Measurements from ENCODE around the gene ALDH18A1.
A peak's percentile ranks its signal among the peaks of the same experiment; 100 is the strongest.
"Not testable (repeated sequence)": the region's sequence is repeated elsewhere in the genome, so short reads cannot be mapped to it uniquely, and the experiment has no call there.

The ALDH18A1 gene

GRCh38 chr10:95656291-95657164 lies at the start of gene ALDH18A1:
Gene ALDH18A1 (minus strand): TSS chr10:95656711. CDS start chr10:95653377, 3,334 bp downstream.
- DNase-seq, result peak; percentile 98

DNA sequence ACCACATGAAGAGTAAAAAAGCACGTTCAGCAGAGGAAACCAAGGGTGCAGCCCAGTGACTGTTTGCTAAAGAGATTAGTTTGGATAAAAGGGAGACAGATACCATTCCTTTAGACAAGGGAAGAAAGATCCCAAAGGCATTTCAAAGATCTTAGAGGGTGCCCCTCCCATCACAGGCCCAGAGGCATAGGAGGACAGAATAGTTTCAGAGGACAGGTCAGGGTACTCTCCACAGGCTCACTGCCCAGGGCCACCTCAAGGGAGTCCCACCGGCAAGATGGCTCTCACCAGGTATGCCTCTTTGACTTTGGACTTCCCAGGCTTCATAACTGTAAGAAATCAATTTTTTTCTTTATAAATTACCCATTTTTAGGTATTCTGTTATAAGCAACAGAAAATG lies 41.9 kb upstream of the ALDH18A1 start:
- no peak for DNase-seq

GRCh38 chr10:95697429-95697828 lies 40.9 kb upstream of the ALDH18A1 start:
- no peak for DNase-seq

DNA sequence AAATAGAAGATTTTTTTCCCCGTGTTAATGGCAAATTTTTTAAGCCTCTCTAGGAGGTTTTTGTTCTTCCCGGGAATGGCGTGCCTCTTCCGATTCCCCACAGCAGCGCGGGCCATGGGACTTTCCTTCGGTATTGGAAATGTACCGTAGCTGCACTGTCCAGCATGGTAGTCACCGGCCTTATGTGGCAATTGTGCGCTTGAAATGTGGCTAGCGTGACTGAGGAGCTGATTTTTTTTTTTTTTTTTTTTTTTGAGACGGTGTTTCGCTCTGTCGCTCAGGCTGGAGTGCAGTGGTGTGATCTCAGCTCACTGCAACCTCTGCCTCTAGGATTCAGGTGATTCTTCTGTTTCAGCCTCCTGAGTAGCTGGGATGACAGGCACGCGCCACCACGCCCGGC lies 38.2 kb upstream of the ALDH18A1 start:
- no peak for DNase-seq

DNA sequence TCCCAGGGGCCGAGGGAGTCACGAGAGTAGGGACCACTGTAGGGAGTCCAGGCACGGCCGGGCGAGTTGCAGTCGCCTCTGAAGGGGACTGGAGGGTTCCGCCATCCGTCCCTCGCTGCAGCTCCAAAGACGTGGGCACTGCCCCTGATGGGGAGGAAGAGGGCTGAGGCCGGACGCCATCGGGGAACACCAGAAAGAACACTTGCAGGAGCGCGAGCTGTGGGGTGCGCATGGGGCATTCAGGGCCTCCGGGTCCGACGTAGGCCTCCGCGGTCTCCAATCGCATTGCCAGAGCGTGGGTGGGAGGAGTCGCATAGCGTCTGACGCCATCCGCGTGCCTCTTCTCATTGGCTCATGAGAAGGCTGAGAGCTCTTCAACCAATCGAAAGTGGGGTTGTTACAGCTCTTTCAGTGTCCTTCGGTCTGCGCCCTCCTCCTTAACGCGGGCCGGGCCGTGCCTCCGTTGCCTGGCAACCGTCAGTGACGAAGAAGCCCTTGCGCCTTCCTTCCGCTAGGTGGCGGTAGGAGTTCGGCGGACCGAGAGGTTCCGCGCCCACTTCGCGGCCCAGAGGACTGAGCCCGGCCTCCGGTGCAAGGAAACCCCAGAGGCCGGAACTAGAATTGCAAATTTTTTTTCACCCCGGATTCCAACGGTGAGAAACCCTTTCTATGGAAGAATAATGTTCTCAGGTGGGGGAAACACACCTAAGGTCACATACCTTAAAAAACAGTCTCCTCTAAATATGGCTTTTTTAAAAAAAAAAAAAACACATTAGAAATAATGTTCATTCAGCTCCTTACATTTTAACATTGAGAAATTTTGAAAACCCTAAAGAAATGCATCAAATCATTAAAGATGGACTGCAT lies 37.4 kb upstream of the ALDH18A1 start, which contains the start of gene TCTN3:
TSS of gene TCTN3 (minus strand) at position 260 of the 867 bp plus-strand sequence. CDS start at position 232, 28 bp downstream.
- DNase-seq, result peak; percentile 98

GRCh38 chr10:95693071-95693667 lies 36.7 kb upstream of the ALDH18A1 start:
- no peak for DNase-seq

GRCh38 chr10:95691281-95691680 lies 34.8 kb upstream of the ALDH18A1 start:
- DNase-seq, result no peak

- DNase-seq, result no peak
Observed at GRCh38 chr10:95688648-95689047, 32.1 kb upstream of the ALDH18A1 start.

DNA sequence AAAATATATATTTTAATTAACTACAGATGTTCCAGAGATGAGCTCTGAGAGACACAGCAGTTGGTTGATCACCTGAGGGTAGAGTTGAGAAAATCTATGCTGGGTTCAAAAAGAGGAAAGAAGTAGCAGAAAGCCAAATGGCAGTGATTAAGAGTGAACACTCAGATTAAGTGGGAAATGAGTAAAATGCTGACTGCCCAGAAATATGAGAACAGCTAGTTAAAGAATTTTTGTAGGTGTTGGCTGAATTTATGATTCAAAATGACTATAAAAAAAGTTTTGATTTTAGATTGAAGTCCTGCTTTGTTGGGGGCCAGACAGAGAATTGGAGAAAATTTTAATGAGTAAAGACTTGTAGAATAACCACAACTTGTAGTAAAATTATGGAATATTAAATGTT lies 27.5 kb upstream of the ALDH18A1 start:
- DNase-seq, result no peak

GRCh38 chr10:95675403-95676116 lies 19.0 kb upstream of the ALDH18A1 start:
- no peak for DNase-seq

DNA sequence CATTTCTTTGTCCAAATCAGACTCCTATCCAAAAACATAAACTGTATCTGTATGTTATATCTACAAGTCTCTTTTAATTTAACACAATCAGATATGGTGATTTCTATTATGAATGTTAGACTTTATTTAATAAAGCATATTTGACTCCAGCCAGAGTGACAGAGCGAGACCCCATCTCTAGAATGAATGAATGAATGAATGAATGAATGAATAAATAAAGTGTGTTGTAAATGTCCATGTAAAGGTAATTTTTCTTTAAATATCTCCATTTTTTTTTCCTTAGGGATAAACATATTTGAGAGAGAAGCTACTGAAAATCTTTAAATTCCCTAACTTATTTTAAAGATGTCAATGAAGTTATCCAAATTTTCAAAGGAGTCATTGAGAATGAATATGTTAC lies 18.1 kb upstream of the ALDH18A1 start:
- DNase-seq, result no peak

- not testable (repeated sequence) for DNase-seq
Observed at GRCh38 chr10:95672641-95673040, 16.1 kb upstream of the ALDH18A1 start.

GRCh38 chr10:95664543-95664942 lies 8.0 kb upstream of the ALDH18A1 start:
- DNase-seq, result no peak

DNA sequence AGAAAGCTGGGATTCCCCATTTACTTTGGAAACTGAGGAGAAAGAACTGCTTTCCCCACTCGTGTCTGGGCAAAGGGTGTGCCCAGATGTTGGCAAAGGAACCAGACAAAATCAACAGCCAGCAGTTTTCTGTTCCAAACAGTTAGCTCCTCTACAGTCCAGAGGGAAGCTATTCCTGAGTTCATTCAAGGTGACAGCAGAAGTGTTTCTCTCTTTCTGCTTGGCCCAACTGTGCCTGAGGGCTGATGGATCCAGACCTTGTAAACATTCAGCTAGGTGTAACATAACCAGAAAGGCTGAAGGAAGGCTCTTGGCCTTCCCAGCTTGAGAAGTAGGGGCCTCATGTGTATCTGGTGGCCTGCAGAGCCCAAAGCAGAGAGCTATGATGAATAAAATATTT lies 7.0 kb upstream of the ALDH18A1 start:
- DNase-seq, result no peak

- no peak for DNase-seq
Observed at GRCh38 chr10:95661818-95662217, 5.3 kb upstream of the ALDH18A1 start.

GRCh38 chr10:95660283-95660682 lies 3.8 kb upstream of the ALDH18A1 start:
- DNase-seq, result no peak

DNA sequence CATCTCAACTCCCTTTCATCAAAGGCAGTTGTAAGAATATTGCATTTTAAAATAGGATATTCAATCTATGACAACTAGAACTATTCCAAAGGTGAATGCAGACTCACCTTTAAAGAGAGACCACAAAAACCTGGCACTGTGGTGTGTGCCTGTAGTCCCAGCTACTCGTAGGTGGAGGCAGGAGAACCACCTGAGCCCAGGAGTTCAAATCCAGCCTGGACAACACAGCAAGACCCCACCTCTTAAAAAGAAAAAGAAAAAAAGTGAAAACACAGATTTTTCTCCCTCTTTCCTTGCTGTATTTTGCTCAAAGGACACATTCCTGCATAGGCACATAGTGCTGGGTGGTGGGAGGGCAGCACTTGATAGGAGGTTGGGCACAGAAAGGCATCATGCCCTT lies 739 bp upstream of the ALDH18A1 start:
- no peak for DNase-seq

DNA sequence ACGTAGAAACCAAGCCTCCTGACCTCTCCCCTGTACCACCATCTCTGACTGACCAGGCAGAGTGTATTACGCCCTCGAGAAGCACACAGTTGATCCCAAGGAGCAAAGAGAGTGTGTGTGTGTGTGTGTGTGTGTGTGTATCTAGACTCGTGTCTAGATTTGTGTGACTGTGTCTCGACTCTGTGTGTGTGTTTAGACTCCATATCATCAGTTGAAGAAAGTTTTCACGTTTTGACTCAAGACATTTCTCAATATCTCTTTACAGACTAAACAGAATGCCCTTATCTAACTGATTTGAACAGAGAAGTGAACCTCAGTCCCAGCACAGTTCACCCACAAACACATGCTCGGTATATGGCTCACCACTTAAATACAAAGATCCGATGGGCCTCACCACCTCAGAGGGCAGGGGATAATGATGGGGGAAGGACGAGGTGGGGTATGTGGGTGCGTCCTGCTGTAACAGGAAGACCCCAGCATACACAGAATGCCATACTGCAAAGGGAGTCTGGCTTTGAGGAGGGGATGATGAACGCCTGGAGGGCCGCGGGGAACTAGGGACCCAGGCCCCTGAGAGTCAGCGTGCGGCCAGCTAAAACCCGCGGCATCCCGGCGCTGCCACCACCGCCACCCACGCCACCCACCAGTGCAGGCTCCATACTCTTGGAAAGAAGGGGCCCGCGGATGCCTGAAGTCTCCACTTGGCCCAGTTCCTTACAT lies 780 bp downstream of the ALDH18A1 start:
- DNase-seq, result no peak

- no peak for DNase-seq
Observed at GRCh38 chr10:95653895-95654294, 2.6 kb downstream of the ALDH18A1 start.

- DNase-seq, result no peak
Observed at GRCh38 chr10:95651346-95652060, 5.0 kb downstream of the ALDH18A1 start.

GRCh38 chr10:95650232-95650631 lies 6.3 kb downstream of the ALDH18A1 start:
- no peak for DNase-seq
